ENCODE measurements around the gene TMEM151A. TPM values are rescaled to one million over a fixed set of nuclear protein-coding genes. Genes with fewer than 3 reads are reported as not detected.
A peak's percentile ranks its signal among the peaks of the same experiment; 100 is the strongest.

TMEM151A gene
- total RNA-seq, 2 donors from 2014 or later, result not detected

DNA sequence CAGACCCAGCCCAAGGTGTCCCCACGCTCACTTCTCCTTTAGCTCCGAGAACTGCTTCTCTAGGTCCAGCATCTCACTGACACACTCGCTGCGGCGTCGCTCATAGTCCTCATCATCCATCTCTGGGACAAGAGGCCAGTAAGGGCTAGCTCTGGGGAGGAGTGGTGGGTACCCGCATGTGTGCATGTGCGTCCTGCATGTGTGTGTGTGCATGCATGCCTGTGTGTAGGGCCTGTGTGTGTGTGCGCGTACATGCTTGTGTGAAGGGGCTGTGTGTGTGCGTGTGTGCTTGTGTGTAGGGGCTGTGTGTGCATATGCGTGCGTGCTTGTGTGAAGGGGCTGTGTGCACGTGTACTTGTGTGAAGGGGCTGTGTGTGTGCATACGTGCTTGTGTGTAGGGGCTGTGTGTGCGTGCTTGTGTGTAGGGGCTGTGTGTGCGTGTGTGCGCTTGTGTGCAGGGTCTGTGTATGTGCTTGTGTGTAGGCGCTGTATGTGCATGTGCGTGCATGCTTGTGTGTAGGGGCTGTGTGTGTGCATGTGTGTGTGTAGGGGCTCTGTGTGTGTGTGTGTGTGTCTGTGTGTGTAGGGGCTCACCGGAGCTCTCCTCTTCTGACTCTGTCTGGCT is 49.9 kb downstream of the TMEM151A start:
- no peaks in the 10 kb centered on the region for H3K9me3 Mint-ChIP-seq
- peaks cover 8 to 9% of the 10 kb centered on the region in 2 donors for H3K36me3 Mint-ChIP-seq
- DNase-seq (ENCODE audit: low spot score in 2 of 2), result no peak
- ATAC-seq, result no peak
- H3K27ac Mint-ChIP-seq, result peak overlapping the region in 1 of 2 donors; percentile 16

DNA sequence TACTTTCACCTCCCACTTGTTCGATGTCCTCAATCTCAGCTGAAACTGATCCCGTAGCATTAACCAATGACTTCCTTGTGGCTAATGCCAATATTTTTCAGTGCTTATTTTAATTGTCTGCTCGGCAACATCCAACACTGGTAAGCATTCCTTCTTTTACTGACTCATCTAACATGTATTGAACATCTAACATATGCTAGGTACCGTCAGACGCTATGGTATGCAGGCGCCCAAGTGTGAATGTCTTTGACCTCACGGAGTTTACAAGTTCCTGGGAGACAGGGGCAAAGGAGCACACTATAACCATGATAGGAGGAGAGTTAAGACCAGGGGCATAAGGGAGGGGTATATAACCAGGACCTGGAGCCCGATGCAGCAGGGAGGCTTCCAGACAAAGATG is 51.5 kb downstream of the TMEM151A start:
- H3K27ac Mint-ChIP-seq, result peak overlapping the region; percentile 15 to 97
- no peak for DNase-seq (ENCODE audit: low spot score in 2 of 2)
- H3K36me3 Mint-ChIP-seq, result peaks cover 8 to 14% of the 10 kb centered on the region in 2 donors
- no peak for ATAC-seq
- H3K9me3 Mint-ChIP-seq, result peaks cover 0 to 3% of the 10 kb centered on the region in 2 donors

DNA sequence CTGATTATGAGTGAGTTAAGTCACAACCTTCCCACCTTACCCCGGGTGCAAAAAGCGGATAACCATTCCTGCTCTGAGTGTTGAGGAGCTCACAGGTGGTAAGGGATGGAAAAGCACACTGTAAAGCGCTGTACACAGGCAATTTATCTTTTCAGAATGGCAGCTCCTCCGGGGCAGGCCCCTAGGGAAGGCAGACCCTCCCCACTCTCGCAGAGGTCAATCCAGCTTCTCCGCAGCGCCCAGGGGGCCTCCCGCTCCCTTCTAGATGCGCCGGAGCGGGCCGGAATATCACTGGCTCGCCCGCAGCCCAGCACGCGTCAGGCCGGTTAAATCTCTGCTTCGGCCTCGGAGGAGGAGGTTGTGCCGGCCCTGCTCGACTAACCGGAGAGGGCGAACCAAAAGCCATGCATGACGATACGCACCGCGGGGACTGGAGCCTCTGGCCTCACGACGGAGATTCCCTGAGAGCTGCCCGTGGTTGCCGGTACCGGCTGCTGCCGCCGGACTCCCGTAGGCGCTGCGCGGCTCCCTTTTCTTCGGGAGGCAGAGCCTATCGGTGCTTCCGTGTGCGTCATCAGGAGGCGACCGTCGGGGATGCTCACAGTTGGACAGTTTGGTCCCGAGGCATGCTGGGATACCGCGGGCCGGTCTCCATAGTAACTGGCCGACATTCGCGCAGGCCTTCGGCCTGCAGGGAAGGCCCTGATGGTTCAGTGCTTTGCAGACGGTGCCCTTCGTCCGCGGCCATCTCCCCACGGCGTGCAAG is 53.0 kb downstream of the TMEM151A start, which contains the start of gene BRMS1:
Gene BRMS1 (minus strand): TSS at position 555 of the 766 bp plus-strand sequence. CDS start 2,870 bp downstream, outside the sequence.
- DNase-seq (ENCODE audit: low spot score in 2 of 2), result peak; percentile 89 to 93
- ATAC-seq, result peak; percentile 84 to 88
- Mint-ChIP-seq H3K27ac (peak within 1 kb of the TSS; percentile 95 to 97), H3K36me3 (peaks cover 8 to 14% of the 10 kb centered on the region in 2 donors), H3K9me3 (peaks cover 0 to 3% of the 10 kb centered on the region in 2 donors)

- peaks cover 8 to 14% of the 10 kb centered on the region in 2 donors for H3K36me3 Mint-ChIP-seq
- peak overlapping the region; percentile 95 to 97 for H3K27ac Mint-ChIP-seq
- no peak for DNase-seq (ENCODE audit: low spot score in 2 of 2)
- ATAC-seq, result peak; percentile 9 to 13
- peaks cover 0 to 3% of the 10 kb centered on the region in 2 donors for H3K9me3 Mint-ChIP-seq
Measured at GRCh38 chr11:66345316-66345649, 53.6 kb downstream of the TMEM151A start.

Other genes with a start within 250 kb of the TMEM151A start
- 1 to 10 TPM in 1 of 2 donors, under 1 TPM in 1; 0.14 to 1.1 TPM for gene GAL3ST3, start 242.7 kb upstream of the TMEM151A start, total RNA-seq
- gene SF3B2, start 239.5 kb upstream of the TMEM151A start, total RNA-seq, result 100 to 1,000 TPM; 236 to 246 TPM
- gene PACS1, start 221.6 kb upstream of the TMEM151A start, total RNA-seq, result 100 to 1,000 TPM; 124 TPM
- gene KLC2, start 34.2 kb upstream of the TMEM151A start, total RNA-seq, result 10 to 100 TPM; 26.0 to 69.7 TPM
- gene RAB1B, start 23.3 kb upstream of the TMEM151A start, total RNA-seq, result 100 to 1,000 TPM; 138 to 153 TPM
- gene CNIH2, start 13.7 kb upstream of the TMEM151A start, total RNA-seq, result 1 to 10 TPM; 1.7 to 4.5 TPM
- 10 to 100 TPM; 45.9 to 55.4 TPM for gene YIF1A, start 2.8 kb upstream of the TMEM151A start, total RNA-seq
- under 1 TPM; 0.31 to 0.36 TPM for gene CD248, start 25.1 kb downstream of the TMEM151A start, total RNA-seq
- 1 to 10 TPM; 2.6 to 4.9 TPM for gene RIN1, start 44.5 kb downstream of the TMEM151A start, total RNA-seq
- 10 to 100 TPM; 32.1 to 33.5 TPM for gene BRMS1, start 53.2 kb downstream of the TMEM151A start, total RNA-seq
- gene B4GAT1, start 55.7 kb downstream of the TMEM151A start, total RNA-seq, result 1 to 10 TPM; 6.5 to 8.9 TPM
- 10 to 100 TPM in 1 of 2 donors, 1 to 10 TPM in 1; 6.1 to 10.5 TPM for gene SLC29A2, start 79.9 kb downstream of the TMEM151A start, total RNA-seq
- gene NPAS4, start 129.1 kb downstream of the TMEM151A start, total RNA-seq, result under 1 TPM; 0.09 to 0.47 TPM
- gene MRPL11, start 147.0 kb downstream of the TMEM151A start, total RNA-seq, result 100 to 1,000 TPM in 1 of 2 donors, 10 to 100 TPM in 1; 81.9 to 131 TPM
- gene PELI3, start 175.0 kb downstream of the TMEM151A start, total RNA-seq, result 1 to 10 TPM; 4.2 to 8.5 TPM
- 10 to 100 TPM; 60.4 to 96.4 TPM for gene DPP3, start 188.5 kb downstream of the TMEM151A start, total RNA-seq
- gene BBS1, start 218.7 kb downstream of the TMEM151A start, total RNA-seq, result 10 to 100 TPM in 1 of 2 donors, 1 to 10 TPM in 1; 9.1 to 17.5 TPM